HT-29 (cell line): ENCODE data around the gene IGSF9. TPM values are rescaled to one million over a fixed set of nuclear protein-coding genes. Genes with fewer than 3 reads are reported as not detected.

Experiments used
- DNase-seq: peaks from one replicate; pipeline ENCODE4 v3.0.0-alpha.2; 2015; ENCODE audit warnings: low spot score
- small RNA-seq: library from RNA; depleted of rRNA; stranded (forward); fragments of <200 nt; gene quantifications from one replicate; pipeline ENCODE3, GENCODE V24; 2014
- total RNA-seq: library from RNA; depleted of rRNA; stranded (reverse); fragments of >200 nt; shearing (Covaris generic); gene quantifications from 2 replicates; pipeline ENCODE4 v1.2.3, GENCODE V29; 2014; rRNA removed

IGSF9 gene
- total RNA-seq, 1 experiment from 2014 or later = 6.5 TPM

- DNase-seq = no peak
Observed at GRCh38 chr1:159877695-159878444, 67.5 kb downstream of the IGSF9 start.

Small RNAs within 50 kb of the gene (small RNA-seq; reads per million reads assigned to genes)
- not detected for gene MIR4259

Other genes with a start within 250 kb of the IGSF9 start
- gene CRP, start 231.0 kb downstream of the IGSF9 start, total RNA-seq = not detected in 2 replicates
- 97.5 and 108 TPM in 2 replicates for gene DUSP23, start 164.7 kb downstream of the IGSF9 start, total RNA-seq
- not detected in 2 replicates for gene FCRL6, start 143.3 kb downstream of the IGSF9 start, total RNA-seq
- gene SLAMF8, start 118.7 kb downstream of the IGSF9 start, total RNA-seq = not detected in 2 replicates
- gene VSIG8, start 83.0 kb downstream of the IGSF9 start, total RNA-seq = 0.13 and 0.44 TPM in 2 replicates
- gene CFAP45, start 45.4 kb downstream of the IGSF9 start, total RNA-seq = 0.76 TPM in 1 of 2 replicates, not detected in the other
- gene TAGLN2, start 20.1 kb downstream of the IGSF9 start, total RNA-seq = 778 and 828 TPM in 2 replicates
- not detected in 2 replicates for gene SLAMF9, start 8.6 kb upstream of the IGSF9 start, total RNA-seq
- 3.6 and 4.0 TPM in 2 replicates for gene PIGM, start 86.4 kb upstream of the IGSF9 start, total RNA-seq
- gene KCNJ10, start 124.5 kb upstream of the IGSF9 start, total RNA-seq = not detected in 2 replicates
- gene KCNJ9, start 135.9 kb upstream of the IGSF9 start, total RNA-seq = not detected in 2 replicates
- 21.9 and 24.7 TPM in 2 replicates for gene IGSF8, start 153.0 kb upstream of the IGSF9 start, total RNA-seq
- gene ATP1A2, start 170.1 kb upstream of the IGSF9 start, total RNA-seq = not detected in 2 replicates
- gene ATP1A4, start 206.0 kb upstream of the IGSF9 start, total RNA-seq = not detected in 2 replicates
- not detected in 2 replicates for gene CASQ1, start 245.0 kb upstream of the IGSF9 start, total RNA-seq